HepG2 (cell line): Measurements from ENCODE around the gene C1S. TPM values are rescaled to one million over a fixed set of nuclear protein-coding genes. Genes with fewer than 3 reads are reported as not detected.

ENCODE experiments used
- CBX5 ChIP-seq: sonication (generic); formaldehyde crosslinking; IDR thresholded peaks from 2 replicates; pipeline ENCODE4 v1.4.0; 2020; ENCODE audit warnings: missing genetic modification reagents, borderline replicate concordance
- FOXJ3 ChIP-seq: sonication (generic); formaldehyde crosslinking; IDR thresholded peaks from 2 replicates; pipeline ENCODE4 v1.4.0; 2020; ENCODE audit warnings: missing genetic modification reagents, mild to moderate bottlenecking, borderline replicate concordance
- HMGXB4 ChIP-seq, 2 experiments: sonication (generic) in 1 of 2; formaldehyde crosslinking in 1 of 2; IDR thresholded peaks; 2 replicates each; pipeline versions ENCODE4 v1.4.0 to v1.6.1; 2018 to 2020; ENCODE audit warnings: missing genetic modification reagents in 2 of 2, borderline replicate concordance in 1 of 2, low read depth in 1 of 2, mild to moderate bottlenecking in 1 of 2, missing biosample characterization in 1 of 2
- KIAA2018 ChIP-seq: sonication (generic); formaldehyde crosslinking; IDR thresholded peaks from 2 replicates; pipeline ENCODE4 v1.5.0; 2020; ENCODE audit warnings: mild to moderate bottlenecking, missing genetic modification reagents, borderline replicate concordance
- KLF16 ChIP-seq, 2 experiments: sonication (generic) in 1 of 2; formaldehyde crosslinking in 1 of 2; IDR thresholded peaks; 2 replicates each; pipeline versions ENCODE4 v1.6.1 to v1.8.0; 2016 to 2023; ENCODE audit warnings: missing genetic modification reagents in 2 of 2, missing compliant biosample characterization in 1 of 2
- MYNN ChIP-seq: sonication (generic); formaldehyde crosslinking; IDR thresholded peaks from 2 replicates; pipeline ENCODE4 v1.4.0; 2020; ENCODE audit warnings: mild to moderate bottlenecking, low read depth, missing genetic modification reagents
- NKX3-1 ChIP-seq: sonication (generic); formaldehyde crosslinking; IDR thresholded peaks from 2 replicates; pipeline ENCODE4 v1.5.0; 2020; ENCODE audit warnings: missing genetic modification reagents
- PRDM10 ChIP-seq: sonication (generic); formaldehyde crosslinking; IDR thresholded peaks from 2 replicates; pipeline ENCODE4 v1.4.0; 2020; ENCODE audit warnings: low read depth, missing genetic modification reagents
- SALL2 ChIP-seq: sonication (generic); formaldehyde crosslinking; IDR thresholded peaks from 2 replicates; pipeline ENCODE4 v1.8.1; 2023; ENCODE audit warnings: mild to moderate bottlenecking, missing genetic modification reagents, inconsistent platforms
- ZBTB42 ChIP-seq: sonication (generic); formaldehyde crosslinking; IDR thresholded peaks from 2 replicates; pipeline ENCODE4 v1.5.0; 2020; ENCODE audit warnings: mild to moderate bottlenecking, missing genetic modification reagents
- ZNF501 ChIP-seq: sonication (generic); formaldehyde crosslinking; IDR thresholded peaks from 2 replicates; pipeline ENCODE4 v1.5.1; 2020; ENCODE audit warnings: mild to moderate bottlenecking, moderate library complexity, missing genetic modification reagents
- ZNF781 ChIP-seq: sonication (generic); formaldehyde crosslinking; IDR thresholded peaks from 2 replicates; pipeline ENCODE4 v1.5.1; 2020; ENCODE audit warnings: borderline replicate concordance, mild to moderate bottlenecking, missing genetic modification reagents; ENCODE audit errors: not compliant biosample characterization
- polyA plus RNA-seq, 8 experiments: library from polyadenylated mRNA; depleted of rRNA in 3 of 8; stranded (reverse) in 7 of 8; unstranded in 1 of 8; fragments of >200 nt; fragmentation: Illumina TruSeq in 4 of 8; extraction: Trizol in 4 of 8; gene quantifications; 2 replicates each; pipeline versions ENCODE4 v1.2.1 to v1.2.3, GENCODE V29; 2011 to 2016; ENCODE audit warnings: low read depth in 4 of 8, missing spikeins in 1 of 8, mixed read lengths in 1 of 8; ENCODE audit not compliant: insufficient read depth in 1 of 8
- total RNA-seq, 5 experiments: library from RNA; depleted of rRNA; stranded (reverse); fragments of >200 nt; fragmentation: Illumina TruSeq; extraction: Trizol; gene quantifications; 2 replicates each; pipeline ENCODE4 v1.2.3, GENCODE V29; 2016; ENCODE audit warnings: low read depth in 1 of 5

The C1S gene
- total and polyA plus RNA-seq, 2 of the 13 experiments (the other 11 are each of a cell fraction or from before 2014, with no cell fraction given) = 14.5 to 18.2 TPM

GRCh38 chr12:7060353-7060954 lies at the start of gene C1S (continued):
- TF ChIP-seq KIAA2018 (CRISPR knock-in tag) (no peak), CBX5 (peak; percentile 30; the same call in 1 of the 2 replicates), HMGXB4 (CRISPR knock-in tag; IDR thresholded peaks at IDR 0.05; ENCODE audit: borderline replicate concordance in 1 of 2, low read depth in 1 of 2) (peak; percentile 70 to 87; a peak in 3 of 4 replicates), FOXJ3 (CRISPR knock-in tag) (peak; percentile 29; the same call in 1 of the 2 replicates), ZBTB42 (no peak), PRDM10 (CRISPR knock-in tag) (peak; percentile 58; the same call in 1 of the 2 replicates), MYNN (CRISPR knock-in tag) (no peak), ZNF781 (no peak), SALL2 (CRISPR knock-in tag) (0 out of 2 replicates have a peak, but pooled peaks have one; percentile 30), ZNF501 (CRISPR knock-in tag) (peak; percentile 15; the same call in 1 of the 2 replicates), NKX3-1 (CRISPR knock-in tag) (no peak), KLF16 (CRISPR knock-in tag; IDR thresholded peaks at IDR 0.05) (peak in 1 of 2 experiments; percentile 40; a peak in 1 of 4 replicates)
